GM19043 (cell line): Measurements from ENCODE around the gene TMCC2.
"Not testable (repeated sequence)": the region's sequence is repeated elsewhere in the genome, so short reads cannot be mapped to it uniquely, and the experiment has no call there.

Experiments
- ATAC-seq: cut with Tn5 transposase; IDR thresholded peaks from one replicate; pipeline ENCODE4 v1.9.1; 2021; ENCODE audit warnings: low read depth; ENCODE audit not compliant: unreplicated experiment

The TMCC2 gene

GRCh38 chr1:205275133-205275532 lies 47.4 kb downstream of the TMCC2 start:
- ATAC-seq: no peak

GRCh38 chr1:205275916-205276688 lies 48.4 kb downstream of the TMCC2 start:
- no peak for ATAC-seq

- no peak for ATAC-seq
Measured at GRCh38 chr1:205276689-205277065, 48.9 kb downstream of the TMCC2 start.

- ATAC-seq: no peak
Measured at GRCh38 chr1:205279986-205280385, 52.2 kb downstream of the TMCC2 start.

GRCh38 chr1:205280666-205281395 lies 53.1 kb downstream of the TMCC2 start:
- not testable (repeated sequence) for ATAC-seq

GRCh38 chr1:205283270-205284147 lies 55.8 kb downstream of the TMCC2 start:
- ATAC-seq: no peak

- ATAC-seq: no peak
Measured at GRCh38 chr1:205284420-205285144, 56.8 kb downstream of the TMCC2 start.

- ATAC-seq: peak; percentile 37
Measured at GRCh38 chr1:205285381-205286101, 57.8 kb downstream of the TMCC2 start.

GRCh38 chr1:205286335-205286950 lies 58.7 kb downstream of the TMCC2 start:
- no peak for ATAC-seq

- no peak for ATAC-seq
Measured at GRCh38 chr1:205287076-205287475, 59.3 kb downstream of the TMCC2 start.

- peak; percentile 75 for ATAC-seq
Measured at GRCh38 chr1:205287767-205288559, 60.2 kb downstream of the TMCC2 start.

- no peak for ATAC-seq
Measured at GRCh38 chr1:205291596-205291995, 63.9 kb downstream of the TMCC2 start.

GRCh38 chr1:205293350-205294074 lies 65.8 kb downstream of the TMCC2 start:
- ATAC-seq: no peak

GRCh38 chr1:205294175-205294917 lies 66.6 kb downstream of the TMCC2 start:
- no peak for ATAC-seq

- ATAC-seq: no peak
Measured at GRCh38 chr1:205294934-205295333, 67.2 kb downstream of the TMCC2 start.

- no peak for ATAC-seq
Measured at GRCh38 chr1:205296154-205296553, 68.4 kb downstream of the TMCC2 start.

GRCh38 chr1:205297546-205298177 lies 69.9 kb downstream of the TMCC2 start:
- not testable (repeated sequence) for ATAC-seq
